ENCODE measurements around the gene MPZL2.

GRCh38 chr11:118260353-118260752, 3.7 kb downstream of the MPZL2 start:
- TF ChIP-seq POLR2AphosphoS5 (IDR thresholded peaks at IDR 0.05; ENCODE audit: low read depth, low read length) (no peak), TAF1 (IDR thresholded peaks at IDR 0.05; ENCODE audit: borderline replicate concordance, insufficient read depth, low read length) (no peak), REST (IDR thresholded peaks at IDR 0.05; ENCODE audit: insufficient read depth in 1 of 2, low read depth in 2 of 2, low read length in 2 of 2) (no peak), FOXP2 (optimal IDR thresholded peaks at IDR 0.05; ENCODE audit: borderline replicate concordance, extremely low read depth, extremely low read length, insufficient read depth) (no peak)
